Adipocyte (in vitro differentiated cells): Measurements from ENCODE around the gene CYP1A2.

Source experiments
- DNase-seq: peaks from one replicate; pipeline ENCODE4 v3.0.0-alpha.2; 2015; ENCODE audit warnings: low read depth
- H3K27me3 ChIP-seq: replicated peaks from 2 replicates; pipeline ENCODE4 v1.7.0; 2013; ENCODE audit warnings: mild to moderate bottlenecking, low read length, moderate library complexity; ENCODE audit not compliant: control insufficient read depth, insufficient read depth
- H3K36me3 ChIP-seq: 2 replicates; pipeline ENCODE4 v1.7.0; 2013; ENCODE audit warnings: low read length, mild to moderate bottlenecking, moderate library complexity; ENCODE audit not compliant: control insufficient read depth, insufficient read depth, severe bottlenecking
- H3K4me1 ChIP-seq: 2 replicates; pipeline ENCODE4 v1.7.0; 2013; ENCODE audit warnings: mild to moderate bottlenecking, low read length, moderate library complexity; ENCODE audit not compliant: control insufficient read depth, insufficient read depth
- H3K4me3 ChIP-seq: 2 replicates; pipeline ENCODE4 v1.7.0; 2013; ENCODE audit warnings: mild to moderate bottlenecking, low read length, moderate library complexity
- H3K9ac ChIP-seq: 2 replicates; pipeline ENCODE4 v1.7.0; 2013; ENCODE audit warnings: mild to moderate bottlenecking, low read length, moderate library complexity
- H3K9me3 ChIP-seq: 2 replicates; pipeline ENCODE4 v1.7.0; 2013; ENCODE audit warnings: mild to moderate bottlenecking, low read length, moderate library complexity; ENCODE audit not compliant: control insufficient read depth

CYP1A2 gene

DNA sequence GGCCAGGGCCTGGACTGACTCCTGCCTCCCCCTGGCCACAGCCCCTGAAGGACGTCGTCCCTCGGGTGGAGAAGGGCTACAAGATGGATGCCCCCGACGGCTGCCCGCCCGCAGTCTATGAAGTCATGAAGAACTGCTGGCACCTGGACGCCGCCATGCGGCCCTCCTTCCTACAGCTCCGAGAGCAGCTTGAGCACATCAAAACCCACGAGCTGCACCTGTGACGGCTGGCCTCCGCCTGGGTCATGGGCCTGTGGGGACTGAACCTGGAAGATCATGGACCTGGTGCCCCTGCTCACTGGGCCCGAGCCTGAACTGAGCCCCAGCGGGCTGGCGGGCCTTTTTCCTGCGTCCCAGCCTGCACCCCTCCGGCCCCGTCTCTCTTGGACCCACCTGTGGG lies 53.6 kb downstream of the CYP1A2 start:
- no peaks in the 10 kb centered on the region for H3K27me3 ChIP-seq
- H3K9me3 ChIP-seq, result no peaks in the 10 kb centered on the region
- H3K4me1 ChIP-seq, result peaks cover 6% of the 10 kb centered on the region
- H3K9ac ChIP-seq, result no peak overlapping the region
- peaks cover 56% of the 10 kb centered on the region for H3K36me3 ChIP-seq
- DNase-seq, result no peak
- H3K4me3 ChIP-seq, result no peak overlapping the region

DNA sequence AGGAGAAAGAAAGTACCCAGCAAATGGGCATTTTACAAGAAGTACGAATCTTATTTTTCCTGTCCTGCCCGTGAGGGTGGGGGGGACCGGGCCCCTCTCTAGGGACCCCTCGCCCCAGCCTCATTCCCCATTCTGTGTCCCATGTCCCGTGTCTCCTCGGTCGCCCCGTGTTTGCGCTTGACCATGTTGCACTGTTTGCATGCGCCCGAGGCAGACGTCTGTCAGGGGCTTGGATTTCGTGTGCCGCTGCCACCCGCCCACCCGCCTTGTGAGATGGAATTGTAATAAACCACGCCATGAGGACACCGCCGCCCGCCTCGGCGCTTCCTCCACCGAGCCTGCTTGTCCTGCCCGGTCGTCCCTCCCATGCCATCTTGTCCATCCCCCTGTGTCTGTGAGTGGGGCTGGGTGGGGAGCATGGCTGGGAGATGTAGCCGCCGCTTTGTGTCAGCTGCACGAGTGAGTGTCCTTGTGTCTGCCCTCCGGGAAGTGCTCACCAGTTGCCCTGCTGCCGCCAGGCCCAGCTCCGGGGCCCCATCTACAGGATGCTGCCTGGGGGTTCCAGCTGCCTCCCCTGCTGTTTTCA lies 54.3 kb downstream of the CYP1A2 start:
- H3K9ac ChIP-seq, result no peak overlapping the region
- no peaks in the 10 kb centered on the region for H3K27me3 ChIP-seq
- no peak overlapping the region for H3K4me3 ChIP-seq
- no peaks in the 10 kb centered on the region for H3K9me3 ChIP-seq
- H3K36me3 ChIP-seq, result peaks cover 56% of the 10 kb centered on the region
- no peak for DNase-seq
- peaks cover 6% of the 10 kb centered on the region for H3K4me1 ChIP-seq

DNA sequence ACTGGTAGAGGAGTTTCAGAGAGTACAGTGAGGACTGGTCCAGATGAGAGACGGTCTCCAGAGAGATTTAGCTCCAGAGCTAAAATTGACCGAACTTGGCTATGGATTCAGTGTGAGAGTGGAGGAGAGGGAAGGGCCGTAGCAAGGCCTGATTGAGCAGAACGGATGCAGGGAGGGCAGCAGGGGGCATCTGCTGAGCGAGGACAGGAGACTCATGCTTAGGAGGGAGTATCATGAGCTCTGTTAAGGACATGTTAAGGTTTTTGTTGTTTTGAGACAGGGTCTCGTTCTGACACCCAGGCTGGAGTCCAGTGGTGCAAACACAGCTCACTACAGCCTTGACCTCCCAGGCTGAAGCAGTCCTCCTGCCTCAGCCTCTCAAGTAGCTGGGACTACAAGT lies 56.3 kb downstream of the CYP1A2 start:
- no peak for DNase-seq
- no peak overlapping the region for H3K9ac ChIP-seq
- peaks cover 43% of the 10 kb centered on the region for H3K36me3 ChIP-seq
- H3K4me1 ChIP-seq, result peaks cover 6% of the 10 kb centered on the region
- no peak overlapping the region for H3K4me3 ChIP-seq
- H3K9me3 ChIP-seq, result no peaks in the 10 kb centered on the region
- no peaks in the 10 kb centered on the region for H3K27me3 ChIP-seq
